Panc1 (cell line): ENCODE data around the gene BANF2. TPM values are rescaled to one million over a fixed set of nuclear protein-coding genes. Genes with fewer than 3 reads are reported as not detected.

Experiments
- ATAC-seq: fragments of 200-7000 bp; cut with Tn5 transposase; 2 replicates; pipeline ENCODE4 v1.9.1; 2020; ENCODE audit warnings: mild to moderate bottlenecking, moderate library complexity
- BruUV-seq: library from RNA; stranded (reverse); fragments of 400-500 nt; replicated peaks from 2 replicates; lab custom pipeline; 2021; lab: Mats Ljungman, UMichigan
- CTCF ChIA-PET: fragments of 300-600 bp; sonication (Branson Sonifier 250); formaldehyde crosslinking; loops from one replicate; lab custom pipeline; 2022; ENCODE audit warnings: antibody characterized with exemption; lab: Charles Lee
- POLR2A ChIA-PET: fragments of 300-600 bp; sonication (Branson Sonifier 250); formaldehyde crosslinking; loops from one replicate; lab custom pipeline; 2022; ENCODE audit warnings: antibody characterized with exemption; lab: Charles Lee
- DNase-seq: peaks from one replicate; pipeline ENCODE4 v3.0.0-alpha.2; 2010; ENCODE audit warnings: low read depth, low spot score
- H3K27ac ChIP-seq: 2 replicates; pipeline ENCODE4 v1.5.1; 2011; ENCODE audit warnings: mild to moderate bottlenecking, low read length, inconsistent platforms
- H3K27me3 ChIP-seq: fragments of 200-500 bp; sonication (Bioruptor generic); 2 replicates; pipeline ENCODE4 v1.6.0; 2014; ENCODE audit warnings: low read length, inconsistent platforms; ENCODE audit not compliant: control insufficient read depth, insufficient read depth
- H3K36me3 ChIP-seq: fragments of 200-500 bp; sonication (Bioruptor generic); 2 replicates; pipeline ENCODE4 v1.5.1; 2014; ENCODE audit warnings: inconsistent platforms, mild to moderate bottlenecking, low read length, moderate library complexity; ENCODE audit not compliant: control insufficient read depth, insufficient read depth
- H3K4me1 ChIP-seq: 2 replicates; pipeline ENCODE4 v1.5.1; 2011; ENCODE audit warnings: inconsistent platforms, mild to moderate bottlenecking, low read length, moderate library complexity; ENCODE audit not compliant: control insufficient read depth, insufficient read depth
- H3K4me3 ChIP-seq, 2 experiments: 2 replicates each; pipeline ENCODE4 v1.5.1; 2011 to 2012; ENCODE audit warnings: low read depth in 2 of 2, low read length in 2 of 2, mild to moderate bottlenecking in 2 of 2, inconsistent platforms in 1 of 2, moderate library complexity in 1 of 2
- H3K9me3 ChIP-seq: fragments of 200-500 bp; sonication (Bioruptor generic); 2 replicates; pipeline ENCODE4 v1.5.1; 2014; ENCODE audit warnings: low read depth, mild to moderate bottlenecking, inconsistent platforms, low read length, moderate library complexity; ENCODE audit not compliant: control insufficient read depth, insufficient read depth
- POLR2AphosphoS5 ChIP-seq: IDR thresholded peaks from 2 replicates; pipeline ENCODE4 v1.6.1; 2012; ENCODE audit warnings: mild to moderate bottlenecking, low read depth, low read length, moderate library complexity
- REST ChIP-seq, 2 experiments: IDR thresholded peaks; 2 replicates each; pipeline ENCODE4 v1.6.1; 2011 to 2012; ENCODE audit warnings: low read depth in 2 of 2, control low read depth in 1 of 2, low read length in 1 of 2, mild to moderate bottlenecking in 1 of 2, moderate library complexity in 1 of 2; ENCODE audit not compliant: insufficient read depth in 1 of 2
- SIN3A ChIP-seq: IDR thresholded peaks from 2 replicates; pipeline ENCODE4 v1.6.1; 2012; ENCODE audit warnings: low read depth, mild to moderate bottlenecking, low read length, moderate library complexity, borderline replicate concordance; ENCODE audit not compliant: insufficient read depth
- TCF7L2 ChIP-seq: IDR thresholded peaks from 2 replicates; pipeline ENCODE4 v1.6.1; 2011; ENCODE audit warnings: mild to moderate bottlenecking, low read depth, low read length, inconsistent platforms
- in situ Hi-C: cut with HindIII; loops from 2 replicates; pipeline ENCODE4 v1.10.0; 2016; ENCODE audit warnings: low sequenced_read_pairs, low pct_unique_long_range_greater_than_20kb
- intact Hi-C: fragments of 100-400 bp; cut with micrococcal nuclease; formaldehyde crosslinking; loops from one replicate; pipeline ENCODE4 v1.10.0; 2022; ENCODE audit not compliant: unreplicated experiment
- total RNA-seq: library from RNA; stranded (reverse); gene quantifications from one replicate; pipeline ENCODE4 v1.2.1, GENCODE V29; 2021; ENCODE audit not compliant: unreplicated experiment
- TF ChIP-seq, protein P1 (sequence below): fragments of 450-650 bp; IDR thresholded peaks from 2 replicates; pipeline ENCODE4 v1.5.1; 2017; ENCODE audit warnings: mild to moderate bottlenecking

The BANF2 gene
- total RNA-seq, 1 experiment from 2014 or later, result not detected

- TF ChIP-seq REST (IDR thresholded peaks at IDR 0.05; ENCODE audit: insufficient read depth in 1 of 2, low read depth in 2 of 2, low read length in 1 of 2) (no peak), SIN3A (no peak), POLR2AphosphoS5 (no peak), TCF7L2 (no peak)
- TF ChIP-seq, protein P1, sequence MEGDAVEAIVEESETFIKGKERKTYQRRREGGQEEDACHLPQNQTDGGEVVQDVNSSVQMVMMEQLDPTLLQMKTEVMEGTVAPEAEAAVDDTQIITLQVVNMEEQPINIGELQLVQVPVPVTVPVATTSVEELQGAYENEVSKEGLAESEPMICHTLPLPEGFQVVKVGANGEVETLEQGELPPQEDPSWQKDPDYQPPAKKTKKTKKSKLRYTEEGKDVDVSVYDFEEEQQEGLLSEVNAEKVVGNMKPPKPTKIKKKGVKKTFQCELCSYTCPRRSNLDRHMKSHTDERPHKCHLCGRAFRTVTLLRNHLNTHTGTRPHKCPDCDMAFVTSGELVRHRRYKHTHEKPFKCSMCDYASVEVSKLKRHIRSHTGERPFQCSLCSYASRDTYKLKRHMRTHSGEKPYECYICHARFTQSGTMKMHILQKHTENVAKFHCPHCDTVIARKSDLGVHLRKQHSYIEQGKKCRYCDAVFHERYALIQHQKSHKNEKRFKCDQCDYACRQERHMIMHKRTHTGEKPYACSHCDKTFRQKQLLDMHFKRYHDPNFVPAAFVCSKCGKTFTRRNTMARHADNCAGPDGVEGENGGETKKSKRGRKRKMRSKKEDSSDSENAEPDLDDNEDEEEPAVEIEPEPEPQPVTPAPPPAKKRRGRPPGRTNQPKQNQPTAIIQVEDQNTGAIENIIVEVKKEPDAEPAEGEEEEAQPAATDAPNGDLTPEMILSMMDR, result no peak
- intact Hi-C loops, result no loop called here
- ChIA-PET POLR2A (no interaction called here), CTCF (no interaction called here)
- H3K9me3 ChIP-seq, result no peaks in the 10 kb centered on the region
- in situ Hi-C loops, result no loop called here
- H3K36me3 ChIP-seq, result no peaks in the 10 kb centered on the region; the same call in 1 of the 2 replicates
- H3K27ac ChIP-seq, result no peak overlapping the region
- H3K4me3 ChIP-seq, result no peak overlapping the region
- no TSS peak for BruUV-seq
- no peak for ATAC-seq
- no peak for DNase-seq
- H3K27me3 ChIP-seq, result no peaks in the 10 kb centered on the region
- 0 out of 2 replicates have a peak, but pooled peaks cover 3% of the 10 kb centered on the region for H3K4me1 ChIP-seq
Measured at GRCh38 chr20:17671011-17671410, 28.8 kb upstream of the BANF2 start.

- H3K4me1 ChIP-seq, result 0 out of 2 replicates have a peak, but pooled peaks cover 3% of the 10 kb centered on the region
- DNase-seq (no peak), ATAC-seq (no peak)
- H3K27me3 ChIP-seq, result no peaks in the 10 kb centered on the region
- no peak overlapping the region for H3K27ac ChIP-seq
- ChIA-PET CTCF (no interaction called here), POLR2A (no interaction called here)
- H3K36me3 ChIP-seq, result no peaks in the 10 kb centered on the region; the same call in 1 of the 2 replicates
- no peak overlapping the region for H3K4me3 ChIP-seq
- intact Hi-C loops, result no loop called here
- BruUV-seq, result no TSS peak
- in situ Hi-C loops, result no loop called here
- no peaks in the 10 kb centered on the region for H3K9me3 ChIP-seq
- TF ChIP-seq TCF7L2, result no peak
- no peak for TF ChIP-seq REST (IDR thresholded peaks at IDR 0.05; ENCODE audit: insufficient read depth in 1 of 2, low read depth in 2 of 2, low read length in 1 of 2)
- TF ChIP-seq SIN3A, result no peak
- TF ChIP-seq, protein P1, result no peak
- no peak for TF ChIP-seq POLR2AphosphoS5
Measured at GRCh38 chr20:17671565-17671964, 28.2 kb upstream of the BANF2 start.
